HG03159 (cell line): ENCODE results near the gene LZTS2.

Experiments
- ATAC-seq: cut with Tn5 transposase; IDR thresholded peaks from one replicate; pipeline ENCODE4 v1.9.1; 2021; ENCODE audit warnings: mild to moderate bottlenecking, moderate library complexity; ENCODE audit not compliant: unreplicated experiment

The LZTS2 gene

GRCh38 chr10:101047961-101048892, 48.6 kb downstream of the LZTS2 start:
- ATAC-seq = no peak

DNA sequence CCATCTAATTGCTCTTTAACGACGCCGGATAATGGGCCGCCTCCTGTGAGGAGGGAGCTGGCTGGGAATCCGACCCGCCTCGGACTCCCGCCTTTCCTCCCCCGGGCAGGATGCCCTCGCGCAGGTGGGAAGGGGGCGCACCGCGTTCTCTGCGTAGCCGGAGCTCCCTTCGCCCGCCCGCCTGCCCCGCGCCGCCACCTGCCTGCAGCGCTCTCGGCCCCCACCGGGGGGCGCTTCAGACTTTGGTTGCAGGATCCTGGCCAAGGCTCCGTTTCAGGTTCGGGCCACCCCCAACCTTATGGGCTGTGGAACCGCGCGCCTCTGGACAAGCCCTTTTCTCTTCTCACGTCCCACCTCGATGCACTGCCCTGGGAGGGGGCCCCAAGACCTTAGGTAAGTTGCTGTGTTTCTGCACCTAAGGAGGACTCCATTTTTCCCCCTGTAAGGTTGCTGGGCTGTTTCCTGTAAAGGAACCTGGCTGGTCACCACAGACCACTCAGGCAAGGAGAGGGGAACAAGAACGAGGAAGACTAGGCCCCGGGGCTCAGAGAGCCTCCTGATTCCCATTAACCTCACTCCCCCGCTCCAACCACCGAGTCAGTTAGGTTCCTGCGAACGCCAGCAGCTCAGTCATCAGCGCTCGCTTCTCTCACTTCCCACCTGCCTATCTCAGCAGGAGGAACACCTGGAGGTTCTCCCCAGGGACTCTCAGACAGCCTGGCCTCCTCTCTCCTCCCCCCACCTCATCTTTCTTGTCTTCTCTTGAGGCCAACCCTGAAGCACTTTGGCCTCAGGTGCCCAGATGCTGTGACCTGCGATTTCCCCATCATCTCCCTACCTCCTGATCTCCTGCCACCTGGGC, 50.8 kb downstream of the LZTS2 start:
- ATAC-seq = no peak

- no peak for ATAC-seq
These were observed 52.7 kb downstream of the LZTS2 start for GRCh38 chr10:101052285-101052684.

GRCh38 chr10:101053516-101053915, 53.9 kb downstream of the LZTS2 start:
- no peak for ATAC-seq

- ATAC-seq = no peak
These were observed 54.7 kb downstream of the LZTS2 start for GRCh38 chr10:101054351-101054750.

GRCh38 chr10:101054876-101055275, 55.3 kb downstream of the LZTS2 start:
- no peak for ATAC-seq

GRCh38 chr10:101055411-101055810, 55.8 kb downstream of the LZTS2 start:
- no peak for ATAC-seq

DNA sequence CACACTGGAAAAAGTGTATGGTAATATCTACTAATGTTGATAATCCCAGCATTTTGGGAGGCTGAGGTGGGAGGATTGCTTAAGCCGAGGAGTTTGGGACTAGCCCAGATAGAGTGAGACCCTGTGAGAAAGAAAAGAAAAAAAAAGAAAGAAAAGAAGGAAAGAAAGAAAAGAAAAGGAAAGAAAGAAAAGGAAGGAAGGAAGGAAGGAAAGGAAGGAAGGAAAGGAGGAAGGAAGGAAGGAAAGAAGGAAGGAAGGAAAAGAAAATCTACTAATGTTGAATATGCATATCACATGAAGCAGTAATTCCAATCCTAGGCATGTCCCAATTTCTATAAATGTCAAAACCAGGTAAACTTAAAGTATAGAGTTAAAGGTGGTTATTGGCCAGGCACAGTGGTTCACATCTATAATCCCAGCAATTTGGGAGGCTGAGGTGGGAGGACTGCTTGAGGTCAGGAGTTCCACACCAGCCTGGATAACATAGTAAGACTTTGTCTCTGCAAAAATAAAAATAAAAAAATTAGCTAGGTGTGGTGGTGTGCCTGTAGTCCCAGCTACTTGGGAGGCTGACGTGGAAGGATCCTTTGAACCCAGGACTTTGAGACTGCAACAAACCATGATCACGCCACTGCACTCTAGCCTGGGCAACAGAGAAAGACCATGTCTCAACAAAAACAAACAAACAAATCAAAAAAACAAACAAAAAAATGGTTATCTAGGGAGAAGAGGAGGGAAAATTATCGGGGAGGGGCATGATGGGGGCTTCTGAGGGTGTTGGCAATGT, 57.0 kb downstream of the LZTS2 start:
- ATAC-seq = no peak
